HEK293 (cell line): ENCODE measurements around the gene TGM6.

ENCODE experiments used
- HOXA7 ChIP-seq: sonication (generic); formaldehyde crosslinking; IDR thresholded peaks from 2 replicates; pipeline ENCODE4 v1.8.1; 2022; ENCODE audit warnings: missing genetic modification reagents, borderline replicate concordance
- MEIS1 ChIP-seq: sonication (generic); formaldehyde crosslinking; IDR thresholded peaks from 2 replicates; pipeline ENCODE4 v1.8.1; 2022; ENCODE audit warnings: missing genetic modification reagents, mild to moderate bottlenecking, borderline replicate concordance
- ZNF292 ChIP-seq: fragments of 450-650 bp; formaldehyde crosslinking; IDR thresholded peaks from 2 replicates; pipeline ENCODE4 v1.5.1; 2016; ENCODE audit warnings: low read depth, missing biosample characterization, missing genetic modification characterization, borderline replicate concordance
- TF ChIP-seq, protein P1 (sequence below): fragments of 450-650 bp; formaldehyde crosslinking; IDR thresholded peaks from 2 replicates; pipeline ENCODE4 v1.5.1; 2016; ENCODE audit warnings: missing biosample characterization, missing genetic modification characterization

GRCh38 chr20:2429051-2429450, 48.4 kb downstream of the TGM6 start:
- TF ChIP-seq HOXA7 (CRISPR knock-in tag) (no peak), ZNF292 (tag by site-specific recombination) (no peak), MEIS1 (CRISPR knock-in tag) (no peak)
- TF ChIP-seq, protein P1, sequence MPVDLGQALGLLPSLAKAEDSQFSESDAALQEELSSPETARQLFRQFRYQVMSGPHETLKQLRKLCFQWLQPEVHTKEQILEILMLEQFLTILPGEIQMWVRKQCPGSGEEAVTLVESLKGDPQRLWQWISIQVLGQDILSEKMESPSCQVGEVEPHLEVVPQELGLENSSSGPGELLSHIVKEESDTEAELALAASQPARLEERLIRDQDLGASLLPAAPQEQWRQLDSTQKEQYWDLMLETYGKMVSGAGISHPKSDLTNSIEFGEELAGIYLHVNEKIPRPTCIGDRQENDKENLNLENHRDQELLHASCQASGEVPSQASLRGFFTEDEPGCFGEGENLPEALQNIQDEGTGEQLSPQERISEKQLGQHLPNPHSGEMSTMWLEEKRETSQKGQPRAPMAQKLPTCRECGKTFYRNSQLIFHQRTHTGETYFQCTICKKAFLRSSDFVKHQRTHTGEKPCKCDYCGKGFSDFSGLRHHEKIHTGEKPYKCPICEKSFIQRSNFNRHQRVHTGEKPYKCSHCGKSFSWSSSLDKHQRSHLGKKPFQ (tag by site-specific recombination), result no peak
